CD4-positive, alpha-beta T cell treated with Interleukin-1 beta for 1 hour (primary cell): ENCODE measurements around the gene ZFAND5.
A peak's percentile ranks its signal among the peaks of the same experiment; 100 is the strongest.

ENCODE experiments used
- DNase-seq, 2 donors: peaks; one replicate each; pipeline ENCODE4 v3.0.0-alpha.2; 2020 to 2022

Gene ZFAND5, protein sequence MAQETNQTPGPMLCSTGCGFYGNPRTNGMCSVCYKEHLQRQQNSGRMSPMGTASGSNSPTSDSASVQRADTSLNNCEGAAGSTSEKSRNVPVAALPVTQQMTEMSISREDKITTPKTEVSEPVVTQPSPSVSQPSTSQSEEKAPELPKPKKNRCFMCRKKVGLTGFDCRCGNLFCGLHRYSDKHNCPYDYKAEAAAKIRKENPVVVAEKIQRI

DNA sequence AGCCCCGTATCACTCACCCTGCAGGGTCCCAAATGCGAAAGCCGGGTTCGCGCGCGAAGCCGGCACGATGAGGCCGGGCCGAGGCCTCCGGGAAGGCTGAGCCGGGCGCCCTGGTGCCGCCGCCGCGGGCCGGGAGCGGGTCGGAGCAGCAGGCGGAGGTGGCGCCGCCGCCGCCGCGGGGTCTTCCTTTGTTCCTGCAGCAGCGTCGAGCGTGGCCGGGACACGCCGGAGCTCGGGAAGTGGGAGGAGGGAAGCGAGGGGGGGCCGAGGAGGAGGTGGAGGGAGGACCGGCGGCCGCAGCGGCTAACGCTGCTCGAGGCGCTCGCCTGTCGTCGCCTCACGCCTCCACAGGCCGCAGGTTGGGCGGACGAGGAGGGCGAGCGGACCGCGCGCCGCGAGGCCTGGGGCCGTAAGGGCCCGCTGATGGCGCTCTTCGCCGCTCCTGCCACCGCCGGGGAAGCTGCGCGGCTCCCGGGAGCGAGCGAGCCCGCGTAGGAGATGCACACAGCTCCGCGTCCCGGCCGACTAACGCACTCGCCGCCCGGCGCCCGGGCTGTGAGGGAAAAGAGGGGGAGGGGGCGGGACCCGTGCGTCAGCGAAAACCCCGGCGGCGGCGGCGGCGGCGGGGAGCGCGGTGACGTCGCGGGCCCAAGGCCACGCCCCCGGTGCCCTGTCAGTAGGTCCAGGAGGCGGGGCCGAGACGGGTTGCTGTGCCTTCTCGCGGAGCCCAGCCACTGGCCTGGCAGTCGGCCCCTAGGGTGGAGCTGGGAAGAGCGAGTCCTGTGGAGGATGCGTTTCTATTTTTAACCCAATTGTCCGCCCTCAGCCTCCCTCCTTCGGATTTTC, at the start of gene ZFAND5:
Gene ZFAND5, minus strand, starts transcription at position 530 of the 846 bp plus-strand sequence. CDS start 4,430 bp downstream, outside the sequence.
- DNase-seq, result peak; percentile 93 to 96

GRCh38 chr9:72412483-72413040, 47.6 kb upstream of the ZFAND5 start:
- DNase-seq, result no peak

GRCh38 chr9:72410214-72410613, 45.2 kb upstream of the ZFAND5 start:
- DNase-seq, result no peak

DNA sequence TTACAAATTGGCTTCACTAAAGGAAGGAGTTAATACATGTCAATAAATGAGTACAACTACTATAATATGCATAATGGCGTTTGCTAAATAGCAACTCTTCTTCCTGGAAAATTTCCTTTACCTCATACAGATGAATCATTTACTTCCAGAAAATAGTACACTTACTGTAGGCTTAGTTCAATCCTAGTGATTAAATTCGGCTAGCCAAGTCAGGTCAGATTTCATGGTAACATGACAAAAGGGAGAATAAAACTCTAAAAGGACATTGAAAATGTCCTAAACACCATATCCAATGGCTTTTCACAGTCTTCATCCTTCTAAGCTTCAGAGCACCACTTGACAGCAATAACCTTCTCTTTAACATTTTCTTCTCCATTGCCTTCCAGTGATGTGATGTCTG, 42.1 kb upstream of the ZFAND5 start:
- DNase-seq, result no peak

- no peak for DNase-seq
Measured at GRCh38 chr9:72402744-72403143, 37.7 kb upstream of the ZFAND5 start.

- DNase-seq, result no peak
Measured at GRCh38 chr9:72401396-72401795, 36.4 kb upstream of the ZFAND5 start.

DNA sequence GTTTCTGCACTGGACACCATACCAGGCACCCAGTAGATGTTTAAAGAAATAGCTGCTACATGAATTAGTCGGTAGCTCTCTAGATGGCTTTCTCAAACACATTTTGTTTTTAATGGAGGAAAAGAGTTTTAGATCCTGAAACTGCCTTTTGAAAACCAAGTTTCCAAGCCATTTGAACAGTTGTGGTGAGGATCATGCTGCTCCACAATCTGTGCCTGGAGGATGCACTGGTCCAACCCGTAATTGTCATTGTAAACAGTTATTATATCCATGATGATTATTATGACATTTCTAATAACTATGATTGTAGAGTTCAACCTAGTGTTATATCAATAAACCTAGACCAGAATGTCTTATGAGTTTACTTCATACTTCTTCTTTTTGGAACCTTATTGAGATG, 35.9 kb upstream of the ZFAND5 start:
- no peak for DNase-seq

GRCh38 chr9:72399391-72399790, 34.4 kb upstream of the ZFAND5 start:
- DNase-seq, result no peak

DNA sequence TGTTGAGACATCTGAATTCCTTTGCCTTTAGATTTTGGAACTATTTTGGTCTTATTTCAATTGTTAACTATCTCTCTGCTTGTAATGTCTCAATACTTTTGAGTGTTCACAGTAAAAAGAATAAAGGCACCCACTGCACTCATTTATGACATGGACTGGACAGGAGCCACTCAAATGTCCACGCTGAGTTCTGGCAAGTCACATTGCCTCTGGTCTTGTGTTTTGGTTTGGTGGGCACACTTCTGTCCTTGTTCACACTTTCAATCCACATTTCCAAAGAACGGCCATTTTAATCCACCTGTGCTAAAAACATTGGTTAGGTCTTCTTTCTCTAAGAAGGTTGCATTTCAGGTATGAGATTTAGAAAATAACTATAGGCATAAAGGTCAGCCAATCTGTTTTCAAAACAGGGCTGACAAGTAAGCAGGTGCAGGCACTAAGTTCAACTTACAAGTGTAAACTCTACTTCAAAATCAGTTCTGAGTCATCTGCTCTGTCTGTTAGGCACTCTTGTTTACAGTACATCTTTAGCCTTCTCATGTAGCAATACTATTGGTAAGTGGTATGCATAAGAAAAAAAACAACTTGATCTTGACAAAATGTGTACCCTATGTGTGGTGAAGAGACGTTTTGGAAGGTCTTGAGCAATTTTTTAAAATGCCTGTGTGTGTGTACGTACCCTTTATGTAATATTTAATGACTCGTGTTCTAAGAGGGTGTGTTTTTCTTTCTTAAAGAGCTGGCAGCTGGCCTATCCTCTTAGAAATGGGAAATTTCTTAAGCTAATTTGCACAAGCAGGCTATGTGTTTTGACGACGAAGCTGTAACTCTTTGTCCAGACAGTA, 31.5 kb upstream of the ZFAND5 start:
- DNase-seq, result no peak

DNA sequence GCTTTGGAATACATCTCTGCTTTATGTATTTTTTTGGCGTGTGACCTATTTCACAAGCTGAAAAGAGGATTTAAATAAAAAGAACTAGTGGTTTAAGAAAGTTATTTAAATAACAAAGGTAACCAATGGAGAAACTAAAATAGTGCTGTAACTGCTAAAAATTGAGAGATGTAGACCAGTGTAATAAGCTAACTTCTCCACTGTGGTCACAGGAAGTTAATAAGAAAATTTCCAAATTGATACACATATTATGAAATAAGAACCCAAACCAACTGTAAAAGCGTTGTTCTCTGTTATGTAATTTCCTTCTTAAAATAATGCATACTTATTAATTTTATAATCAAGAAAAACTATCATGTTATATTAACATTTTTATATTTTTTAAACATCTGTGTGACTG, 29.1 kb upstream of the ZFAND5 start:
- no peak for DNase-seq

DNA sequence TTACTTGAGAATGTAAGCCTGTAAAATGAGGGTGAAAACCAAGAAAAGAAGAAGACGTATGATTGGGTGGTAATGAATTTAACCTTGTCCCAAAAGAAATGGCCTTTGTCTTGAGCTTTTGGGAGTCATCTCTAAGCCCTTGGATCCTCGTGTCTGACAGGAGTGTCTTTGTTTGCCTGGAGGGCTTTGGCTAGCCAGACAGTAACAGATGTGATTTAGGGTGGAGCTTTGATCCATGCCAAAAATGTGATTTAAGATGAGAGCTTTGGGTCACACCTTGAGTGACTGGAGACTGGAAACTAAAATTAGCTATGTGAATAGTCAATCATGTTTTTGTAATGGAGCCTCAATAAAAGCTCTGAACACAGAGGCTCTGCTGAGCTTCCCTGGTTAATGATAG, 25.9 kb upstream of the ZFAND5 start:
- no peak for DNase-seq

GRCh38 chr9:72386186-72386585, 21.2 kb upstream of the ZFAND5 start:
- DNase-seq, result no peak

DNA sequence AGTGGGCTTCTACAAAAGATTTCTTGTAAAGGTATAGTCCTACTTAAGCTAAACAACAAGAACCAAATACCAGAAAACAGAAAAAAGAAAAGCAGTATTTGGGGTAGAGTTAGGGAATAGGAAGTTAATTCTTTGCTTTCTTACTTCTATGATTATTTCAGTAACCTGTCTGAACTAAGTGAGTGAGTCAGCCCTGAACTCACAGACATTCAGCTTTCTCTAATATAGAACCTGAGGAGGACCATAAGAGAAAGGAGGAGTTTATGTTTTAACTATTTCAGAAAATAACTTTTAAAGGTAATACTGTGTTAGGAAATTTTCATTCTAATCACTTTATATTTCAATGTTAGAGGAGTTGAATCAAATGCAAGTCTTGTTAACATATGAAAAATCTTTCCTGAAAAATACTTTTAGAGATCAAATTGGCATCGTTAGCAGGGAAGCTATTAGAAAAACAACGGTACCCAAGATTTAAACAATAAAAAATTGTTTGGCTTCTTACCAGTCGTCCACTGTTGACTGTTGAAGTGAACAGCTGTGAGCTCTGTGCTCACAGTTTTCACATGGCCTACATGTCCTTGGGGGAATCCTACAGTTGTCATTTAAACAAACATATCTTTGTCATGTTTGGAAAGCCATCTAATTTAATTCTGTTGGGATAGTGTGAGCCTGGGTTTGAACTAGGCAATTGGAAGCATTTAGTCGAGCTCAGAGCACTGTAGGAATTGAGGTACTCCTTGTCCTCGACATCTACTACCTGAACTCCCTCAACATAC, 19.9 kb upstream of the ZFAND5 start:
- no peak for DNase-seq

DNA sequence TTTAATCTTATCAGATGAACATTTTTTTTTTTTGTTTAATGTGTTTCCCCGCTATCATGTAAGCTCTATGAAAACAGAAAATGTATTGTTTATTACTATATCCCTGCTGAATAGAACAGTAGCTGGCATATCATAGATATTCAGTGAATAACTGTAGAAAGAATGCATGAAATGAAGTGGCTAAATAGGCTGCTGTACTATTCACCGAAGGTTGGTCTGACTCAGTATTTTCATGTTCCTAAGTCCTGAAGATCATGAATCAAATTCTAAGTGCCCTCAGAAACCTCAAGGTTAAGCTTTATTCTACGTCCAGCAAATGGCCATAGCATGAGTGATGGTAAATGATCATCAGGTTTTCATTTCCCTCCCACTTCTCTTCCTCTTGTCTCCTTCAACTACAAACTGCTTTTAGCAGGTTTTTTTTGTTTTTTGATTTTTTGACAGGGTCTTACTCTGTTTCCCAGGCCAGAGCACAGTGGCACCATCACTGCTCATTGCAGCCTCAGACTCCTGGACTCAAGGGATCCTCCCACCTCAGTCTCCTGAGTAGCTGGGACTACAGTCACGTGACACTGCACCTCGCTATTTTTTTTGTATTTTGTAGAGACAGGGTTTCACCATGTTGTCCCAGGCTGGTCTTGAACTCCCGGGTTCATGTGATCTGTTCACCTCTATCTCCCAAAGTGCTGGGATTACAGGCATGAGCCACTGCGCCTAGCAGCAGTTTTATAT, 19.1 kb upstream of the ZFAND5 start:
- no peak for DNase-seq

GRCh38 chr9:72382405-72382804, 17.4 kb upstream of the ZFAND5 start:
- no peak for DNase-seq

GRCh38 chr9:72377041-72377440, 12.0 kb upstream of the ZFAND5 start:
- DNase-seq, result no peak

- no peak for DNase-seq
Measured at GRCh38 chr9:72371151-72371550, 6.1 kb upstream of the ZFAND5 start.

- DNase-seq, result peak; percentile 73 to 80
Measured at GRCh38 chr9:72365525-72366256, 683 bp upstream of the ZFAND5 start.

GRCh38 chr9:72363908-72364678, 915 bp downstream of the ZFAND5 start:
- peak; percentile 69 for DNase-seq

DNA sequence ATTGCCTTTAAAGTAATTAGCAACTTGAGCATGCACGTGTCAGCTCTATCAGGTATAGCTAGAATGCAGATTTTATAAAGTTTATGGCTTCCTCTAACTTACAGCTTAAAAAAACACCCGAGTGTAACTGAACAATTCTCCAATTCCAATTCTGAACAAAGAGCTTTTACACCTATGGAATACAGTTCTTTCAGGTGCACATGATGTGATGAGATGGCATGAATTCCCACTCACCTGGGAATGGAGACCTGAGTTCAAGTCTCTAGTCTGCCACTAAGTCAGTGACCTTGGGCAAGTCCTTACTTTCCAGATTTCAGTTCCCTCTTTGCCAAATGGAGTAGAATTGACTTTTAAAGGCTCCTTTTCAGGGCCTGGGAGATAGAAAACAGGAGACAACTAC, 1.8 kb downstream of the ZFAND5 start:
- DNase-seq, result no peak
